Activated CD4-positive, alpha-beta T cell treated with anti-CD3 and anti-CD28 coated beads, Interleukin-2, amount 50 U/mL, for 4 hours (primary cell): ENCODE data around the gene TCEANC2.
A peak's percentile ranks its signal among the peaks of the same experiment; 100 is the strongest.

Experiments used
- DNase-seq, 2 experiments: peaks; one replicate each; pipeline ENCODE4 v3.0.0-alpha.2; 2020

TCEANC2 gene

DNA sequence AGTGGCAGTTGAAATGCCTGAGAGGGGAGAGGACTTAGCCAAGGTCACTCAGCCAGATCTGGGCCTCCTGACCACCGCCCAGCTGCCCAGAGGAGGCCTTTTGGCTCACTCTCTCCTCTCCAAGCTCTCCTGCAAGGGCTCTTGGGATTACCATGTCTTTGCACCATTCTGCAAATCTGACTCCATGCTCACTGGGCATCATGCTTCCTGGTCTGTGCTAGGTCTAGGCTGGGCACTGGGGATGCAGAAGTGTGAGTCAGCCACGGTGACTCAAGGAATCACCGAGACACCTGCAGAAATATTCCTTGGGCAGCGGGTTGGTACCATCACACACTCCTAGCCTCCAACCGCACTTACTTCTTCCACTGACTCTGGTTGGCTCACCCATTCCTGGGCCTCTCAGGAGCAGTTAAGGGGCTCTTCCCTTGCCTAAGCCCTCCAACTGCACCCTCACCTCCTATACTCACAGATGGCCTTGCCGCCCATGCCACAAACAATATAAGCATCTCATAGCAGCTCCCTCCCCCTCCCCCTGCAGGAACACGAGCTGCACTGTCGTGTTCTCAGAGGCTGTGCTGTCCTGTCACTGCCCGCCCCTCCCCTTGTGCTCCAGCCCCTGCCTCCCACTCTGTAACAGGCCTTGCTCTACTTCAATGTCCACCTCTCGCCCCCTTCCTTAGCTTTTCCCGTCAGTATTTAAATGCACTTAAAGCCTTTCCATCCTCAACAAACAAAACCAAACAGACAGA, 64.6 kb downstream of the TCEANC2 start:
- DNase-seq = no peak

- no peak for DNase-seq
These were observed 65.3 kb downstream of the TCEANC2 start for GRCh38 chr1:54118704-54119103.

DNA sequence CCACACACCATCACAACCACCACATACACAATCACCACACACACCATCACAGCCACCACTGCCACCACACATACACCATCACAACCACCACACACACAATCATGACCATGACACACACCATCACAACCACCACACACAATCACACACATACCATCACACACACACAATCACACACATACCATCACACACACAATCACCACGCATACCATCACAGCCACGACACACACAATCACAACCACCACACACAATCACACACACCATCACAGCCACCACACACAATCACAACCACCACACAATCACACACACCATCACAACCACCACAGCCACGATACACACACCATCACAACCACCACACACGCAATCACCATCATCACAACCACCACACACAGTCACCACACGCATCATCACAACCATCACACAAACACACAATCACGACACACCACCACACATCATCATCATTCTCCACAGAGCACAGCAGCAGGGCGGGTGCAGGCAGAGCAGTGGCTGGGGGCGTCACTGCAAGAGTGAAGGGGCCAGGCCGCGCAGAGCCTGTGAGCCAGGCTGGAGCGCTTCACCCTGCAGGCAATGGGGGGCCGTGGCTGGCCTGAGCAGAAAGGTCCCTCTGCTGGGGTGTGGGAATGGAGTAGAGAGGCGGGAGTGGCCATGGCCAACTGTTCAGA, 66.8 kb downstream of the TCEANC2 start:
- DNase-seq = no peak

GRCh38 chr1:54120698-54121481, 67.5 kb downstream of the TCEANC2 start:
- no peak for DNase-seq

- DNase-seq = peak; percentile 50 to 55
These were observed 68.2 kb downstream of the TCEANC2 start for GRCh38 chr1:54121482-54122134.

GRCh38 chr1:54122135-54122751, 68.8 kb downstream of the TCEANC2 start:
- DNase-seq = no peak

DNA sequence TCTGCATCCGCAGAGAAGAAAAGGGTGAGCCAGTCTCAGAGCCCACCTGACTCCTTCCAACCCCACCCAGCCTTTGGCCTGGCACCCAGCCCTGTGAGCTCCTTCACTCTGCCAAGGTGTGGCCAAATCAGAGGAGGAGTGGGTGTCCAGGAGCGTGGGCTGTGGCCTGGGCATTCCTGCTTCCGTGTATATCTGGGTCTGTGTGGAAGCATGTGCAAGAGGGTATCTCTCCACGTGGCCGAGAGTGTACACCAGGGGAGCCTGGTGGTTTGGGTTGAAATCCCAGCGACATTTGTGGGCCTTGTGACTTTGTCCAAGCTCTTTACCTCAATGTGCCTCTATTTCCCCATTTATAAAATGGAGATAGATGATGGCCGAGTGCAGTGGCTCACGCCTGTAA, 69.6 kb downstream of the TCEANC2 start:
- DNase-seq = no peak

GRCh38 chr1:54124472-54124871, 71.1 kb downstream of the TCEANC2 start:
- DNase-seq = no peak

- no peak for DNase-seq
These were observed 71.5 kb downstream of the TCEANC2 start for GRCh38 chr1:54124906-54125305.

- DNase-seq = no peak
These were observed 72.1 kb downstream of the TCEANC2 start for GRCh38 chr1:54125386-54126070.

GRCh38 chr1:54126271-54126815, 72.9 kb downstream of the TCEANC2 start:
- no peak for DNase-seq

DNA sequence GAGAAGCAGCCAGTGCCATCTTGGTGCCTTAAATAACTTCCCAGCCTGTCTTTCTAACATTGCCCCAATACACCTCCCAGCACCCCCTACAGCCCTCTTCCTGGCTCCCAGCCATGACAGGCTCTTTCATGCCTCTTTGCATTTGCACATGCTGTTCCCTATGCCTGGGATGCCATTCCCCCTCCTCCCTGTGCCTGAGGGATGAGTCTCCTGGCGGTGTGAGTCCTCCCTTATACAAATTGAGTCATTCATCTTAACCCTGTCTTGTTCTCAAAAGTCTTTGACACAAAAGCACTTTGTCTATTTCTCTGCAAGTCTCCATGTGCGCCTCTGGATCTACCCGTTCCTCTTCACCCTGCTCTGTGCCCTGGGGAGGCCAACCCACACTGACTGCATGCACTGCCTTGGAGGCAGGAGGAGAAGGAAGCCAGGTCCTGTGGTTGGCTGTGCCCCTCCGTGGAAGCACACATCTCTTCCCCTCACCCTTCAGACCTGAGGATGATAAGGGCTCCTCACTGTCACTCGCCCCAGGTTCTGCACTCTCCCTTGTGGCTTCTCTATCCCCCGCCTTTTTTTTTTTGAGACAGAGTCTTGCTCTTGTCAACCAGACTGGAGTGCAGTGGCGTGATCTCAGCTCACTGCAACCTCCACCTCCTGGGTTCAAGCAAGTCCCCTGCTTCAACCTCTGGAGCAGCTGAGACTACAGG, 74.3 kb downstream of the TCEANC2 start:
- DNase-seq = no peak

GRCh38 chr1:54129858-54130257, 76.5 kb downstream of the TCEANC2 start:
- DNase-seq = no peak

GRCh38 chr1:54131419-54131818, 78.0 kb downstream of the TCEANC2 start:
- DNase-seq = no peak

GRCh38 chr1:54132495-54132894, 79.1 kb downstream of the TCEANC2 start:
- no peak for DNase-seq

DNA sequence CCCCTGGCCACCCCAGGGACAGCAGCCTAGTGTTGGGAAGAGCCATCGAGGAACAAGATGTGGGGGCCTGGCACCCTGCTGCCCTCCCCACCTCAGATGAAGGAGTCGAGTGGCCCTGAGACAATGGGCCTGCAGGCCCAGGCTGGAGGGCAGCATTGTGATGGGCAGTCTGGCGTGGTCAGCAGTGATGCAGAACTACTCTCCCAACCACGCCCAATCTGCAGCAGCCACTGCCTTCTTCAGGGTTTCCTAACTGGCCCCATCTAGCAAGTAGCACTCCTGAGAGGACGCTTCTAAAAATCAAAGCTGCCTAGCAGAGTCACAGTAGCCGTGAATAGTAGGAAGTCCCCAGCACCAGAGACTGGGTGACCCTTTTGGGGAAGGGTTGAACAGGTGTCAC, 80.9 kb downstream of the TCEANC2 start:
- no peak for DNase-seq

- DNase-seq = no peak
These were observed 82.2 kb downstream of the TCEANC2 start for GRCh38 chr1:54135436-54136120.

- DNase-seq = no peak
These were observed 83.0 kb downstream of the TCEANC2 start for GRCh38 chr1:54136269-54136896.

- no peak for DNase-seq
These were observed 83.6 kb downstream of the TCEANC2 start for GRCh38 chr1:54136963-54137533.
